NOMO-1 (cell line): Measurements from ENCODE around the gene RAB27A.

Source experiments
- DNase-seq, 2 experiments: peaks; one replicate each; lab custom pipeline; 2025; ENCODE audit not compliant: unreplicated experiment in 2 of 2; lab: John Stamatoyannopoulos, UW

RAB27A gene

DNA sequence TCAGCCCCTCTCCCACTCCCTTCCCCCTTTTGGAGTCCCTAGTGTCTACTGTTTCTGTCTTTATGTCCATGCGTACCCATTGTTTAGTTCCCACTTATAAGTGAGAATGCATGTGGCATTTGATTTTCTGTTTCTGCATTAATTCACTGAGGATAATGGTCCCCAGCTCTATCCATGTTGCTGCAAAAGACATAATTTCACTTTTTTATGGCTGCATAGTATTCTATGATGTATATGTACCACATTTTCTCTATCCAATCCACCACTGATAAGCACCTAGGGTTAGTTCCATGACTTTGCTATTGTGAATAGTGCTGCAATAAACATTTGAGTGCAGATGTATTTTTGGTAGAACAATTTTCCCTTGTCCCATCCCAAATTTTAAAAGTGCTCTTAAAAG lies 58.7 kb downstream of the RAB27A start:
- no peak for DNase-seq

DNA sequence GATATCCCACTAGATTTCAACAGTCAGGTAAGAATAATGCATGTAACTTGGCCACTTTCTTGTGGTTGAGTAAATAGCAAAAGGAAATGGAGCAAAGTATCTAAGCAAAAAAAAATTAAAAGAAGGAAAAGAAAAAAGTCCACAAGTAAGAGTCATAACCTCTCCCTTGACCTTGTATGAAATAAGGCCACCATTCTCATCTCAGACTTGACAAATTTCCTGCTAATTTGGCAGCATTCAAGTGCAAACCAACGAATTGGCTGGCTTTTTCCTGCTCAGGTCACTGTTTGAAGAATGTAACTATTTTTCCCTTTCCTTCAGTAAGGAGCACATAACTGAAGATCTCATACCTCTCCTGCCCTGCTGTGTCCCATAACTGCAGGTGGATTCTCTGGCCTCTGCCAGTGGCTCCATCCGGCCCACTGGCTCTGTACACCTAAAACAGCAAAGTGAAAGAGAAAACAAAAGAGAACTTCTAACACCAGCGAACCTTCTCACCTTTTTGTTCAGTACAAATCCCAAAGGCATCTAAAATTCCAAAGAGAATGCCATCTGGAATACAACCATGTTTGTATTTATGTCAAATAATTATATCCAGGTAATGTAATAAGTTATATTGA lies 59.5 kb downstream of the RAB27A start:
- no peak for DNase-seq

DNA sequence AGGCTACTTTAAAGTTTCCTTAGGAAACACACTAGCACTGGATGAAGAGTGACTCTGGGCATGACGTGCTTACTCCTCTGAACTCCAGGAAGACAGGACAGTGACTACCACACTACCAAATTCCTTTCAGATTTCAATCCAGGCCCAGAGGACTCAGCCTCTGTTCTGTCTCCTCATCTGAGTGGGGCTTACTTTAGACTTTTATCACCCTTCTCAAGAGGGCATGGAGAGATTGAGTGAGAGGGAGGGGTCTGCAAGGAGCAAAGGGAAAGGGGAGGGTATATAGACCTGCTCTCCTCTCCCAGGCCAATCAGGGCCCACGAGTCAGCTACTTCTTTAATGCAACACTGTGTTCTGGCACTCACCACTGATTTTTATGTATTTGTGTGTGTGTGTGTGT lies 63.5 kb downstream of the RAB27A start:
- no peak for DNase-seq

DNA sequence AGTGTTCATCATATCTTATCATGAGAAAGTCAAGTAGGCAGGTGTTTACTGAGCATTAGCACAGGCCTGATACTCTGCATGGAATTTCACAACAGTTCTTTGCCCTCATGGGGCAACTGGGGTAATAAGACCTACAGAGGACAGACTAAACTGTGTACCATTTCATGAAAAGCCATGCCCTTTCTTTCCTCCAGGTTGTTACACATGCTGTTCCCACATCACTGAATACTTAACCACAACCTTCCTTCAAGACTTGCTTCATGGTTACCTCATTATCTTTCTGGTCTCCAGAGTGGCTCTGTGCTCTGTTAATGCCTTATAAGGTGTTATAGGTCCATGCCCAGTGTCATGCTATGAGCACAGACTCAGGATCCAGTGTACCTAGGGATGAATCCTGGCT lies 64.7 kb downstream of the RAB27A start:
- DNase-seq = peak; percentile 61 to 85

GRCh38 chr15:55222588-55222987 lies 67.0 kb downstream of the RAB27A start:
- peak; percentile 86 to 90 for DNase-seq

DNA sequence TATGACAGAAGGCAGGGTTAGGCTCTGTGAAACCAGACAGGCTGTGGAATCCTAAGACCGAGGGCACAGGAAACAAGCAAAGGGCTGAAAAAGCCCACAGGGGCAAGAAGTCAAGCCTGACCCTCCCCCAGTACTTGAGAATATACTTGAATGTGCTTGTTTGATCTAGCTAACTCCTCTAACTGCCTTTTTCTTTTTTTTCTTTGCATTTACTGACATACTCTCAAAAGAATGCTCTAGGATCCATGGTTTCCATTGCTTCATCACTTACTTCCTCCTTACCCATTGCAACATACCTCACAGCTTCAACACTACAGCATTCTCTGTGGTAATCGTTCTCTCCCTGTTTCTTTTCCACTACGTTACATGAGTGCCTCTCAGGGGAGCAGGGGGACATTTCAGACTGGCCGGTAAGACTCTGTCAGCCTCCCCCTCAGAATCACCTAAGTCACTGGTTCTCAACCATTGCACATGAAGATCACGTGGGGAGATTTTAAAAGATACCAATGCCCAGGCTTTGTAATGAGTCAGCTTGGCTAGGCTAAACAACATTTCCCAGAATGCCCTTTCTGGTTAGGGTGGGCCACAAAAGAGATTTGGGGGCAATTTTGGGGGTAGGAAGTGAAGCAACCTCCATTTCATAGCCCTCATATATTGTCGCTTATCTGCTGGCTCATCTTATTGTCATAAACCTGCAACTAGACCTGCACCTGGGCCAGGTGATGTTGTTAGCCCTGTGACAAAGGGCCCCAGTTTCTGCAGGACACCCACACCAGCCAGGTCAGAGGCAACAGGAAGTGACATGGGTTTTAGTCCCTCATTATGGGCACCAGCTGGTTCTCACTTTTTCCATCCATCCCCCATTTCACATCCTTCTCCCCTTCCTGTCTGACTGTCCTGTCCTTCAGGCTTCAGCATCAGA lies 68.3 kb downstream of the RAB27A start:
- peak; percentile 81 to 99 for DNase-seq

DNA sequence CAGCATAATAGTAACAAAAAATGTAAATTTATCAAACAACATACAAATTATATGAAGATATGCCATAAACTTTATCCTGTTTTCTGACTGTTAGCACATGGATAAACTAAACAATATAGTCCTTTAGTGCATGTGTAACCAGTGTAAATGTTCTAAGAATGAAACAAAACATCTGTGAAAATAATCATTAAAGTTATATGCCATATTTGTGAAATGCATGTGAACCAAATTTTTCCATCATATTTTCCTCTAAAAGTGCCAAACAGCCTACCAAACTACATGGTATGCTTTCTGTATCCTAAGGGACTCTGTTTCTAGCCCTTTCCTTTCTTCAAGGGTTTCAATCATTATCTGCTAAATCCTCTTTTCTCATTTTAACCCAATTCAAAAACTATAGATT lies 69.0 kb downstream of the RAB27A start:
- no peak for DNase-seq

DNA sequence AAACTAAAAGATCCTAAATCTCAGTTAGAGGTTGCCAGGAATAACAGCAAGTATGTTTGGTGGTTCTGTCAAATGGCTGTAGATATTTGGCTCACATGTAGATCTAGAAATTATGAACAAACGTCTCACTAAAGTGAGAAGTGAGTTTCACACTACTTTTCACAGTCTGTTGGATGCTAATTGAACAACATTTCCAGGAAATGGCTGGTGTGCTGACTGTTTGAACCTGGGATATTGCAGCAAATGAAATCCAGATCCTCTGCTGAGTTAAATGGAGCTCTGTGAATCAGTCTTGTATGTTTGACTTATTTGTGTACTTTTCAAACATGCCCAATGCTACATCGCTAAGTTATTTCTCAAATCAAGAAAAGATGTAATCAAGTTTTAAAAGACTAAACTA lies 71.6 kb downstream of the RAB27A start:
- no peak for DNase-seq

DNA sequence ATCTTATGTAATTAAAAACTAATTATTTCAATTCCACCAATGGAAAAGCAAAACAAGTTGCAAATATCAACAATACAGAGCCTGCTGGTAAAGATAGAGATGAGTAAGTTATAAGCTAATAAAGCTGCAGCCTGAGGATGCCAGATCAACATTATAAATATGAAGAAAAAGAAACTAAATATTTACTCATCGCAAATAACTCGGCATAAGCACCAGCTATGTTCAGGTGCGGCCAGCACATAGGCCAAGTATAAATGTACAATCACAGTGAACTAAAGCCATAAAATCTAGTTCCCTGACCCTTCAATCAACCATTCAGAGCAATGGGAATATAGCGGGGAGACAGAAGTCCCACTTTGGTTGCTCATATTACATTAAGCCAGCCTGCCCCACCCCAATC lies 85.1 kb downstream of the RAB27A start:
- no peak for DNase-seq

DNA sequence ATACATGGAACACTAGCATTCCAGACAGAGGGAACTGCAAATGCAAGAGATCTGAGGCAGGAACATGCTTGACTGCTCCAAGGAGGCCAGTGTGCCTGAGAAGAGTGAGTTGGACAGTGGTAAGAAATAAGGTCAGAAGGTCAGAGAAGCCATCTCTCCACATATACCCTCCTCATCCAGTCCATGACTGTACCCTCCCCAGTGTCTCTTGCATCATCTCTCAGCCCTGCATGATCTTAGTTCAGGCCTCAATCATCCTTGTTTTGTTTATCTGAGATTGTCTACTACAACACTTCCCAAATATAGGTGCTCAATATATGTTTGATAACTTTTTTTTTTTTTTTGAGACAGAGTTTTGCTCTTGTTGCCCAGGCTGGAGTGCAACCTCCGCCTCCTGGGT lies 87.4 kb downstream of the RAB27A start:
- no peak for DNase-seq

DNA sequence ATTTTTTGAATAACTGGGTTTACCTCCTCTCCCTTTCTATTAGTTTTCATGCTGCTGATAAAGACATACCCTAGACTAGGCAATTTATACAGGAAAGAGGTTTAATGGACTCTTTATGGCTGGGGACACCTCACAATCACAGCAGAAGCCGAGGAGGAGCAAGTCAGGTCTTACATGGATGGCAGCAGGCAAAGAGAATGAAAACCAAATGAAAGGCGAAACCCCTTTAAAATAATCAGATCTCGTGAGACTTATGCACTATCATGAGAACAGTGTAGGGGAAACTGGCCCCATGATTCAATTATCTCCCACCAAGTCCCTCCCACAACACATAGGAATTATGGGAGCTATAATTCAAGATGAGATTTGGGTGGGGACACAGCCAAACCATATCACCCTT lies 90.9 kb downstream of the RAB27A start:
- no peak for DNase-seq

- no peak for DNase-seq
Measured at GRCh38 chr15:55197719-55198118, 91.9 kb downstream of the RAB27A start.

GRCh38 chr15:55197362-55197705 lies 92.3 kb downstream of the RAB27A start:
- no peak for DNase-seq

DNA sequence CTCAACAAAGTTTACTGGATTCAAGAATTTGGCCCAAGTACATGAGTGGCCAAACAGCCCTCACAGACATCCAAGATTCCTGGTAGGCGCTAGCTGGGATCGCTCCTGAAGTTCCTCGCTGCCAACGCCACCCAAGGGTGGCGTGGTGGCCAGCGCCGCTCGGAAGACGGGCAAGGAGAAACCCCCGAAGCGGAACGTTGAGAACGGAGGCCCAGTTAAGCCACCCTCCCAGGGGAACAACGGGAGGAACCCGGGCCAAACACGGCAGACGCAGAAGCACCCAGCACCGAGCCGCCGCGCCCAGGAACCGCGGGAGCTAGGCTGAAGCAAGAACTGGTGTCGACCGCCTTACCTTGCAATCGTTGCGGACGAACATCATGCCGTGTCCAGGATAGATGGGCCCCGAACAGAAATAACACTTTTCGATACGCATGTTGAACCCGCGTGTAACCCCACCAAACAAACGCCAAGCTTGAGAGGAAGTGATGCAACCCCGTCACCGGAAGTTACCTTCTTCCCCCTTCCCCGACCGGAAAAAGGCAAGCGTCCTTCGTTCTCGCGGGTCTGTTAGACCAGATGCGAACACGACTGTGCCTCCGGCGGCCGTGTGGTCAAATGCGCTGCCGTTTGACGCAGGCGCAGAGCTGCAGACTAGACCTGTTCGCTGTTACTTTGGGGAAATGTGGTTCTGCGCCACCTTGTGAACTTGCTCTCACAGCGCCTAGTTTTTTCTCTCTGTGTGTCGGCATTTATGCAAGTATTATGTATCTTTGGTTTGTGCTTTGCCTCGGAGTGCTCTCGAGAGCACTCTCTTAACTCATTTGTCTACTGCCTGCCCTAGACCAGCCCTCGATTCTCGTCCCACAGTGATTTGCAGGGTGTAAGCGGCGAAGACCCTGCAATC lies 92.9 kb downstream of the RAB27A start, which contains the start of gene RSL24D1:
TSS of gene RSL24D1 (minus strand) at position 484 of the 904 bp plus-strand sequence. CDS start at position 433, 51 bp downstream.
- DNase-seq = peak; percentile 94 to 96

GRCh38 chr15:55195996-55196395 lies 93.6 kb downstream of the RAB27A start:
- DNase-seq = peak; percentile 6 to 49

- peak in 1 of 2 experiments; percentile 49 for DNase-seq
Measured at GRCh38 chr15:55194256-55194655, 95.4 kb downstream of the RAB27A start.

GRCh38 chr15:55186331-55186730 lies 103.3 kb downstream of the RAB27A start:
- DNase-seq = no peak

GRCh38 chr15:55183679-55184078 lies 105.9 kb downstream of the RAB27A start:
- no peak for DNase-seq

- DNase-seq = peak; percentile 1 to 4
Measured at GRCh38 chr15:55179141-55179540, 110.5 kb downstream of the RAB27A start.

DNA sequence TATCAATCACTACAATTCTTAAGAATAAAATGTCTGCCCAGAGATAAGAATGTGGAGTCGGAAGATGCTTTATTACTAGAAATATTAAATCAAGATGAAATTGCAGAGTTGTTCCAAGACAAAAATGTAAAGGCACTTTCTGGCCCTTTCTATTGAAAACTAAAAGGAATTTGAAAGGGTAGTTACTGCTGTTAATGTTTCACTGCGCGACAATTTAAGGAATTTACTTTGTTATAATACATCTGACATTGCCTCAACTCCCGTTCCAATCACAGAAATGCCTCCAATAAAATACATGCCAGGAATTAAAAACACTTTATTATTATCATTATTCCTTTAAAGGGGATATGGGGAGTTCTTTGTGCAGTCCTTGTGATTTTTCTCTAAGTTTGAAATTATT lies 119.3 kb downstream of the RAB27A start:
- DNase-seq = no peak

DNA sequence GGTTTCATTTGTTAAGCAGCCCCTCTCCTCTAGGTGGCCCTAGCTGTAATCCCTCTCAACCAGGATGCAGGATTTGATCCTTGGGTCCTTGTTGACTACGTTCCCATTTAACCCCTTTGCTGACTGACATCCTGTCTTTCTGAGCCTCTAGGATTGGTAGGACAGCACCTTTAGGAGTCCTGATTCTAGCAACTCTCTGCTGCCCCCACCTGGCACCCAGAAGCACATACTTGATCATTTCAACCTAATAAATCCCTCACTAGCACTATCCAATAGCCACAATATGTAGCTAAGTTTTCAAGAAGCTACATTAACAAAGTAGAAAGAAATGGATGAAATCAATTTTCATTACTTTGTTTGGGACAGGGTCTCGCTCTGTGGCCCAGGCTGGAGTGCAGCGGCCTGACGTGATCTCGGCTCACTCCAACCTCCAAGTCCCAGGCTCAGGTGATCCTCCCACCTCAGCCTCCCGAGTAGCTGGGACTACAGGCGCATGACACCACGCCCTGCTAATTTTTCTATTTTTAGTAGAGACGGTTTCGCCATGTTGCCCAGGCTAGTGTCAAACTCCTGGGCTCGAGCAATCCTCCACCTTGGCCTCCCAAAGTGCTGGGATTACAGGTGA lies 121.2 kb downstream of the RAB27A start:
- peak; percentile 49 to 61 for DNase-seq
